ENCODE data around the gene ZNF560.

DNA sequence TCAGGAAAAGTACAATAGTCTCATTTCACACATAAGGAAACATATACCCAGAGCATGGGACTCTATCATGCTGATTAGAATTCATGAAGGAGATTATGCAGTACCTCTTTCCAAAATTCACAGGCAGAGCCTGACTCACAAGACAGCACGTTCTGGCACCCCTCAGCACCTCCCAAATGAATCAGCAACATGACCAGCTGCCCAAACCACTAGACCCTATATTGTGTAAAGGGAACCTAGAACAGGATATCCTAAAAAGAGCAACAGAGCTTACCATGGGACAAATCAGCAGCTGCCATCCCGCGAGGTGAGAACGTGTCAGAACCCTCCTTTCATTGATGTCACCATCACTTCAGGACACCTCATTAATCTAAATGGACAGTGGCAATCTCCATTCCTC, 37.5 kb upstream of the ZNF560 start:
- no peak for TF ChIP-seq CTCF (IDR thresholded peaks at IDR 0.05)
- TF ChIP-seq POLR2A (IDR thresholded peaks at IDR 0.05): no peak
